OCI-LY1 (cell line): ENCODE measurements around the gene HBP1.
A peak's percentile ranks its signal among the peaks of the same experiment; 100 is the strongest.

Experiments
- H2AFZ ChIP-seq: fragments of 200-600 bp; sonication (generic), shearing (Covaris generic); 2 replicates; pipeline ENCODE4 v1.6.0; 2014; ENCODE audit warnings: antibody characterized with exemption, mild to moderate bottlenecking, low read length
- H3F3A ChIP-seq: fragments of 200-600 bp; sonication (generic), shearing (Covaris generic); 2 replicates; pipeline ENCODE4 v1.6.0; 2014; ENCODE audit warnings: mild to moderate bottlenecking, antibody characterized with exemption, low read length, moderate library complexity; ENCODE audit not compliant: insufficient read depth
- H3K27ac ChIP-seq: fragments of 200-600 bp; sonication (generic); 2 replicates; pipeline ENCODE4 v1.5.1; 2014; ENCODE audit warnings: low read length, mixed run types, mild to moderate bottlenecking, low read depth; ENCODE audit not compliant: poor library complexity, severe bottlenecking
- H3K27me3 ChIP-seq: fragments of 200-600 bp; sonication (generic); 2 replicates; pipeline ENCODE4 v1.6.0; 2014; ENCODE audit warnings: antibody characterized with exemption, mild to moderate bottlenecking, low read length, moderate library complexity; ENCODE audit not compliant: insufficient read depth
- H3K36me3 ChIP-seq: fragments of 200-600 bp; sonication (generic); 2 replicates; pipeline ENCODE4 v1.6.1; 2014; ENCODE audit warnings: mild to moderate bottlenecking, antibody characterized with exemption, low read length, moderate library complexity, mixed read lengths; ENCODE audit not compliant: insufficient read depth
- H3K4me1 ChIP-seq: fragments of 200-600 bp; sonication (generic); 2 replicates; pipeline ENCODE4 v1.5.1; 2014; ENCODE audit warnings: mild to moderate bottlenecking, low read length, moderate library complexity; ENCODE audit not compliant: insufficient read depth, severe bottlenecking
- H3K4me2 ChIP-seq: fragments of 200-600 bp; sonication (generic), shearing (Covaris generic); 2 replicates; pipeline ENCODE4 v1.6.1; 2014; ENCODE audit warnings: low read length
- H3K4me3 ChIP-seq: fragments of 200-600 bp; sonication (generic); 2 replicates; pipeline ENCODE4 v1.5.1; 2014; ENCODE audit warnings: low read length, low read depth, mild to moderate bottlenecking, mixed read lengths; ENCODE audit not compliant: poor library complexity, severe bottlenecking
- H3K79me2 ChIP-seq: fragments of 200-600 bp; shearing (Covaris generic); 2 replicates; pipeline ENCODE4 v1.6.1; 2016; ENCODE audit warnings: mixed run types, low read length, mixed read lengths; ENCODE audit not compliant: insufficient read depth
- H3K9ac ChIP-seq: fragments of 200-600 bp; sonication (generic), shearing (Covaris generic); 2 replicates; pipeline ENCODE4 v1.6.1; 2014; ENCODE audit warnings: mild to moderate bottlenecking, low read length, mixed read lengths
- H3K9me2 ChIP-seq: fragments of 200-600 bp; sonication (generic), shearing (Covaris generic); 2 replicates; pipeline ENCODE4 v1.6.1; 2014; ENCODE audit warnings: low read depth, mild to moderate bottlenecking, low read length, mixed read lengths
- H3K9me3 ChIP-seq: fragments of 200-600 bp; shearing (Covaris generic); 2 replicates; pipeline ENCODE4 v1.6.1; 2014; ENCODE audit warnings: low read length, mixed read lengths
- H4K20me1 ChIP-seq: fragments of 200-600 bp; sonication (generic), shearing (Covaris generic); 2 replicates; pipeline ENCODE4 v1.6.0; 2016; ENCODE audit warnings: mild to moderate bottlenecking, low read length; ENCODE audit not compliant: insufficient read depth
- CTCF ChIP-seq: fragments of 200-600 bp; sonication (generic), shearing (Covaris generic); IDR thresholded peaks from 2 replicates; pipeline ENCODE4 v1.5.1; 2017; ENCODE audit warnings: mild to moderate bottlenecking, antibody characterized with exemption, low read length, moderate library complexity, mixed read lengths
- EZH2 ChIP-seq: fragments of 200-600 bp; sonication (generic), shearing (Covaris generic); IDR thresholded peaks from 2 replicates; pipeline ENCODE4 v1.8.0; 2017; ENCODE audit warnings: borderline replicate concordance, mixed run types, mild to moderate bottlenecking, antibody characterized with exemption, low read length, moderate library complexity, mixed read lengths

Gene HBP1

DNA sequence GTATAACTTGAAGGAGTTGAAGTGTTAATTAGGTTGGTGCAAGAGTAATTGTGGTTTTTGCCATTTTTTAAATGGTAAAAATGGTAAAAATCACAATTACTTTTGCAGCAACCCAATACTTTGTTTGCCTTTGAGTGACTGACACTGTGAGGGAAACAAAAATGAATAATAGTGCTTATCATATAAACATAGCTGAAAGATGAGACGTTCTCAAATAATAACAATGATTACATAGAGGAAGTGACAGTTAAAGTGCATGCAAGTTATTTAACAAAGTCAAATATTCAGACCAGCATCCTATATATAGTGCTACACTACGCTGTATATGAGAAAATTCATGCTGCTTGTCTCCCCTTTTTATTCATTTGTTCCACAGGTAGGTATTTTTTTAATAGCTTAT, 4.7 kb upstream of the HBP1 start:
- no peaks in the 10 kb centered on the region for H3K9me3 ChIP-seq
- no peaks in the 10 kb centered on the region for H3K36me3 ChIP-seq
- H3K4me1 ChIP-seq: peaks cover 8% of the 10 kb centered on the region
- H3K4me3 ChIP-seq: no peak overlapping the region
- H3K9me2 ChIP-seq: no peaks in the 10 kb centered on the region
- H3K27me3 ChIP-seq: no peaks in the 10 kb centered on the region
- no peak overlapping the region for H3K4me2 ChIP-seq
- H4K20me1 ChIP-seq: no peaks in the 10 kb centered on the region
- H3K9ac ChIP-seq: no peak overlapping the region
- no peaks in the 10 kb centered on the region for H3K79me2 ChIP-seq
- H2AFZ ChIP-seq: no peak overlapping the region
- TF ChIP-seq EZH2 (no peak), CTCF (no peak)
- H3K27ac ChIP-seq: no peak overlapping the region
- H3F3A ChIP-seq: no peaks in the 10 kb centered on the region

DNA sequence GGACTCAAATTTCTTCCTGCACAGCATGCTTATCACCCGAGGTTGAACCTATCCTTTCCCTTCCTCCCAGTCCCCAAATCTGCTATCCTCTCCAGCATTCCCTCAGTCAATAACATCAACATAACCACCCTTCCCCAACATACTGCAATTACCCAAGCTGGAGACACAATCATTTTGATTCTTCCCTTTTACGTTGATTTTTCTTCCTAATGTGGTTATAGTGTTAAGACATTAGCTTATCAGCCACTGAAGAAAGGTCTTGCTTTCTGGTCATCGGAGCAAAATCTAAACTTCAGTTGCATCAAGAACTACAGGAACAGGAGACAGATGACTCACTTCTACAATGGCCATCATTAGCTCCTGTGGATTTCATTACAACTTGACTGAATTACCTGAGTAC, 3.5 kb upstream of the HBP1 start:
- no peaks in the 10 kb centered on the region for H3F3A ChIP-seq
- H3K4me1 ChIP-seq: peaks cover 12% of the 10 kb centered on the region
- no peaks in the 10 kb centered on the region for H3K9me2 ChIP-seq
- H3K36me3 ChIP-seq: no peaks in the 10 kb centered on the region
- H3K27me3 ChIP-seq: no peaks in the 10 kb centered on the region
- no peaks in the 10 kb centered on the region for H4K20me1 ChIP-seq
- no peaks in the 10 kb centered on the region for H3K9me3 ChIP-seq
- no peak for TF ChIP-seq EZH2
- no peak for TF ChIP-seq CTCF
- H3K4me3 ChIP-seq: no peak overlapping the region
- no peak overlapping the region for H3K9ac ChIP-seq
- H3K79me2 ChIP-seq: peaks cover 5% of the 10 kb centered on the region
- H2AFZ ChIP-seq: no peak overlapping the region
- no peak overlapping the region for H3K27ac ChIP-seq
- no peak overlapping the region for H3K4me2 ChIP-seq

GRCh38 chr7:107166736-107167426, 1.9 kb upstream of the HBP1 start:
- Histone ChIP-seq H3K9ac (peak overlapping the region; percentile 64), H3K79me2 (peaks cover 17% of the 10 kb centered on the region), H3K27me3 (no peaks in the 10 kb centered on the region), H3K27ac (peak overlapping the region; percentile 93), H3K9me3 (no peaks in the 10 kb centered on the region), H3K4me1 (peaks cover 16% of the 10 kb centered on the region), H3K4me2 (peak overlapping the region; percentile 81), H2AFZ (peak overlapping the region; percentile 98), H3K4me3 (peak overlapping the region; percentile 66), H3F3A (no peaks in the 10 kb centered on the region), H3K36me3 (peaks cover 5% of the 10 kb centered on the region; the same call in 1 of the 2 replicates), H4K20me1 (no peaks in the 10 kb centered on the region), H3K9me2 (no peaks in the 10 kb centered on the region)
- TF ChIP-seq CTCF (no peak), EZH2 (no peak)
